ENCODE data around the gene SOS1. TPM values are rescaled to one million over a fixed set of nuclear protein-coding genes. Genes with fewer than 3 reads are reported as not detected.

Gene SOS1
- 10 to 100 TPM; 48.6 to 64.2 (median 58.6) TPM for total RNA-seq

DNA sequence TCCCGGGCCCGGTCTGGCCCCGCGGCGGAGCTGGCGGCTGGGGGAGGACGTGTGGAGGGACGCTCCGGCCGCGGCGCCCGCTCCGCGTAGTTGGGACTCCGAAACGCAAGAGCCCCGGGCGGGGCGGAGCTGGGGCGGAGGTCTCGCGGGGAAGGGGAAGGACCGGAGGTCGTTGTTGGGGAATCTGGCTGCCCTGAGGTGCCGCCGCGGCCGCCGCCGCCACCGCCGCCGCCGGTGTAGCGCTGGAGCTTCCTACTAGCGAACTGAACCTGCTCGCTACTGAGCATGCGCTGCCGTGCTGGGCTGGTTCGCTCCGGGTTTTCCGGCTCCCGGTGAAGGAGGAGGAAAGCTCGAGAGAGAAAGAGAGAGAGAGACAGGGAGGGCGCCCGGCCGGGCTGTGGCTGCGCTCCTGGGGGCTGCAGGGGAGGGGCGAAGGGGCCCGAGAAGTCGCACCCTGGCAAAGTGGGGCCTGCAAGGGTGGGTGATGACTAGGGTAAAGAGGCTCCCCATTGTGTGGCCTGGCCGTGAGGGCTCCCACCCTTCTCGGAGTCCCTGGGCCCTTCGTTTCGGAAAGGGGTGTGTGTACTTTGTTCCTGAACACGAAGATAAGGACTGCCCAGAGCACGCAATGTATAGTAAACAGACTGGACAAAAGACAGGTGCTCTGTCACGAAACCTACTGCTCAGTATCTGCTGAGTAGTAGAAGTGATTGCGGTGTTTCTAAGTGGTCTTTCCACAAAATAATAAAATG lies at the start of gene SOS1:
SOS1 (minus strand) TSS at position 281 of the 752 bp plus-strand sequence. CDS start 629 bp downstream, outside the sequence.
- peak within 1 kb of the TSS; percentile 89 to 98 (median 95) for H3K27ac ChIP-seq
- peak; percentile 85 for ATAC-seq
- no peaks in the 10 kb centered on the region for H3K9me3 ChIP-seq
- no peaks in the 10 kb centered on the region for H3K36me3 ChIP-seq
- peak within 1 kb of the TSS; percentile 88 to 91 for H3K4me3 ChIP-seq
- no peaks in the 10 kb centered on the region for H3K27me3 ChIP-seq
- TF ChIP-seq, protein P1, sequence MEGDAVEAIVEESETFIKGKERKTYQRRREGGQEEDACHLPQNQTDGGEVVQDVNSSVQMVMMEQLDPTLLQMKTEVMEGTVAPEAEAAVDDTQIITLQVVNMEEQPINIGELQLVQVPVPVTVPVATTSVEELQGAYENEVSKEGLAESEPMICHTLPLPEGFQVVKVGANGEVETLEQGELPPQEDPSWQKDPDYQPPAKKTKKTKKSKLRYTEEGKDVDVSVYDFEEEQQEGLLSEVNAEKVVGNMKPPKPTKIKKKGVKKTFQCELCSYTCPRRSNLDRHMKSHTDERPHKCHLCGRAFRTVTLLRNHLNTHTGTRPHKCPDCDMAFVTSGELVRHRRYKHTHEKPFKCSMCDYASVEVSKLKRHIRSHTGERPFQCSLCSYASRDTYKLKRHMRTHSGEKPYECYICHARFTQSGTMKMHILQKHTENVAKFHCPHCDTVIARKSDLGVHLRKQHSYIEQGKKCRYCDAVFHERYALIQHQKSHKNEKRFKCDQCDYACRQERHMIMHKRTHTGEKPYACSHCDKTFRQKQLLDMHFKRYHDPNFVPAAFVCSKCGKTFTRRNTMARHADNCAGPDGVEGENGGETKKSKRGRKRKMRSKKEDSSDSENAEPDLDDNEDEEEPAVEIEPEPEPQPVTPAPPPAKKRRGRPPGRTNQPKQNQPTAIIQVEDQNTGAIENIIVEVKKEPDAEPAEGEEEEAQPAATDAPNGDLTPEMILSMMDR (IDR thresholded peaks at IDR 0.05) = peak in 1 of 4 experiments; percentile 37
- TF ChIP-seq POLR2A (IDR thresholded peaks at IDR 0.05) = peak; percentile 72 to 84
- no peak for TF ChIP-seq EP300 (IDR thresholded peaks at IDR 0.05)
- TF ChIP-seq POLR2AphosphoS5 (IDR thresholded peaks at IDR 0.05) = peak; percentile 65
- peaks cover 11 to 71% (median 20%) of the 10 kb centered on the region in 3 donors for H3K4me1 ChIP-seq
- WGBS, 2 donors (ENCODE audit: low coverage in 1 of 2) = 0% methylated on average over 1 to 6 of the region's 60 CpGs

DNA sequence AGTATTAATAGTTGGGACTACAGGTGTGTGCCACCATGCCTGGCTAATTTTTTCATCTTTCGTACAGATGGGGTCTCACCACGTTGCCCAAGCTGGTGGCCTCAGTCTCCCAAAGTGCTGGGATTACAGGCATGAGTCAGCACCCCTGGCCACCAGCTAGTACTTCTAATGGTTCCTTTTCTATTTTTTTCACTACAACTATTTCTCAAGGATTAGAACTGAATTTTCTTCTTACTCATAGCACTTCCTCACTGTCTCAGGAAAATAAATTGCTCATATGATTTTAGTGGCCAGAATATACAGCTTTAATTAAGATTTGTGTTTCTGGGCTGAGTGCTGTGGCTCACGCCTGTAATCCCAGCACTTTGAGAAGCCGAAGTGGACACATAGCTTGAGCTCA lies 43.2 kb upstream of the SOS1 start:
- WGBS, 2 donors (ENCODE audit: low coverage in 1 of 2) = 61 to 70% methylated on average over 2 to 3 of the region's 4 CpGs
- no peak for ATAC-seq
- Histone ChIP-seq H3K27ac (no peak overlapping the region), H3K27me3 (no peaks in the 10 kb centered on the region), H3K36me3 (no peaks in the 10 kb centered on the region), H3K4me3 (no peak overlapping the region), H3K9me3 (no peaks in the 10 kb centered on the region), H3K4me1 (peaks cover 0 to 29% (median 4%) of the 10 kb centered on the region in 3 donors)
- no peak for TF ChIP-seq POLR2A (IDR thresholded peaks at IDR 0.05)
- peak; percentile 51 for TF ChIP-seq POLR2AphosphoS5 (IDR thresholded peaks at IDR 0.05)
- TF ChIP-seq, protein P1 (IDR thresholded peaks at IDR 0.05) = no peak
- TF ChIP-seq EP300 (IDR thresholded peaks at IDR 0.05) = no peak

DNA sequence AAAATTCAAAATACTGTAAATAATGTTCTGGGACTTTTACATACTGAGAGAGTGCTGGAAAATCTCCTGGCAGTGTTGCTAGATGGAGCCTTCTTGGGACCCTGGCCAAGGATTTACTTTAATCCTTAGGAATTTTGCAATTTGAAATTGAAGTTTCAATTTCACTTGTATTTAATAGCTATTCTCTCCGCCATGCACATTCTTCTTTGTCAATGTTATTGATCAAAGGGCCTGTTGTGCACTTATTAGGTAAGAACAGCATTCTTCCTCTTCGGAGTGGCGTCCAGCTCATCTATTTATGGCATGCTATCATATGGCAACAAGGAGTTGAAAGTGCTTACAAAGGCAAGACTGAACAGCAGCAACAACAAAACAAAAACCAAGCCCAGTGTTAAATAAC lies 40.1 kb upstream of the SOS1 start:
- TF ChIP-seq, protein P1 (IDR thresholded peaks at IDR 0.05) = no peak
- no peak for TF ChIP-seq POLR2A (IDR thresholded peaks at IDR 0.05)
- TF ChIP-seq POLR2AphosphoS5 (IDR thresholded peaks at IDR 0.05) = peak; percentile 29
- no peak for TF ChIP-seq EP300 (IDR thresholded peaks at IDR 0.05)
- 27 to 46% methylated on average over 3 of the region's 3 CpGs for WGBS, 2 donors (ENCODE audit: low coverage in 1 of 2)
- no peaks in the 10 kb centered on the region for H3K27me3 ChIP-seq
- H3K36me3 ChIP-seq = no peaks in the 10 kb centered on the region
- H3K4me3 ChIP-seq = no peak overlapping the region
- peaks cover 0 to 38% (median 4%) of the 10 kb centered on the region in 3 donors for H3K4me1 ChIP-seq
- ATAC-seq = no peak
- H3K9me3 ChIP-seq = no peaks in the 10 kb centered on the region
- peak overlapping the region in 1 of 4 donors; percentile 62 for H3K27ac ChIP-seq

DNA sequence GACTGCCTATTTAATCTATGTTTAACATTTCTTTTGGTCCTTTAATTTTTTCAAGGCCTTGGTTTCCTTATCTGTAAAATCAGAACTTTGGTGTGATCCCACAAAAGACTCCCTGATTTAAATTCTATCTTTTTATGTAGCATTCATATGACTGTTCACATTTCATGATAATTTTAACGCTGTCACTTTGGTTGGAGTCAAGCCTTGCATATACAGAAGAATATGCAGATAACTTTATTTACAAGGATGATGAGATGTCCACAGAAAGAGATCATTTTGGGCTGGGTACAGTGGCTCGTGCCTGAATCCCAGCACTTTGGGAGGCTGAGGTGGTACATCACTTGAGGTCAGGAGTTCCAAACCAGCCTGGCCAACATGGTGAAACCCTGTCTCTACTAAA lies 38.4 kb upstream of the SOS1 start:
- Histone ChIP-seq H3K36me3 (no peaks in the 10 kb centered on the region), H3K27ac (no peak overlapping the region), H3K4me1 (peaks cover 0 to 42% (median 4%) of the 10 kb centered on the region in 3 donors), H3K4me3 (no peak overlapping the region), H3K27me3 (no peaks in the 10 kb centered on the region), H3K9me3 (no peaks in the 10 kb centered on the region)
- ATAC-seq = no peak
- 96 to 100% methylated on average over 1 to 2 of the region's 2 CpGs for WGBS, 2 donors (ENCODE audit: low coverage in 1 of 2)
- TF ChIP-seq EP300 (IDR thresholded peaks at IDR 0.05) (no peak), POLR2A (IDR thresholded peaks at IDR 0.05) (no peak)
- TF ChIP-seq, protein P1 (IDR thresholded peaks at IDR 0.05) = no peak

DNA sequence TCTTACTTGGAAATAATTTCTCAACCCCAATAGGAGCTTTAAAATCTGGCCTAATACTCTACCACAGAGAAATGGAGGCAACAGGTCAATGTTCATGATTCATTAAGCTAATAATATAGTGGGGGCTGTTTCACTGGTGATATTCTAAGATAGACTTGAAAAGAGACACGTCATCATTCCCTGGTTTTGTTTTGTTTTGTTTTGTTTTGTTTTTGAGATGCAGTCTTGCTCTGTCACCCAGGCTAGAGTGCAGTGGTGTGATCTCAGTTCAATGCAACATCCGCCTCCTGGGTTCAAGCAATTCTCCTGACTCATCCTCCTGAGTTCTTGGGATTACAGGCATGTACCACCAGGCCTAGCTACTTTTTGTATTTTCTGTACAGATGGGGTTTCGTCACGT lies 37.5 kb upstream of the SOS1 start:
- Histone ChIP-seq H3K36me3 (no peaks in the 10 kb centered on the region), H3K27me3 (no peaks in the 10 kb centered on the region), H3K9me3 (no peaks in the 10 kb centered on the region), H3K4me3 (no peak overlapping the region), H3K27ac (no peak overlapping the region), H3K4me1 (peaks cover 0 to 42% (median 4%) of the 10 kb centered on the region in 3 donors)
- 85 to 96% methylated on average over 4 of the region's 4 CpGs for WGBS, 2 donors (ENCODE audit: low coverage in 1 of 2)
- TF ChIP-seq, protein P1 (IDR thresholded peaks at IDR 0.05) = no peak
- TF ChIP-seq POLR2A (IDR thresholded peaks at IDR 0.05) (no peak), EP300 (IDR thresholded peaks at IDR 0.05) (no peak), POLR2AphosphoS5 (IDR thresholded peaks at IDR 0.05) (no peak)
- no peak for ATAC-seq

Measured in gastroesophageal sphincter (tissue), 4 donors.